Keratinocyte (primary cell): ENCODE data around the gene TECPR1. TPM values are rescaled to one million over a fixed set of nuclear protein-coding genes. Genes with fewer than 3 reads are reported as not detected.

Source experiments
- DNase-seq: peaks from one replicate; pipeline ENCODE4 v3.0.0-alpha.2; 2011; ENCODE audit warnings: low read depth, missing footprints, low spot score
- FAIRE-seq: peaks from 2 replicates; lab custom pipeline; 2011; peaks lifted over from hg19 to GRCh38; lab: Jason Lieb, UNC
- H2AFZ ChIP-seq: 2 replicates; pipeline ENCODE4 v1.6.0; 2012; ENCODE audit warnings: low read length, control low read depth, inconsistent platforms; ENCODE audit not compliant: control insufficient read depth
- H3K27ac ChIP-seq: 2 replicates; pipeline ENCODE4 v1.5.1; 2011; ENCODE audit warnings: low read length; ENCODE audit not compliant: control insufficient read depth, insufficient read depth
- H3K27me3 ChIP-seq: 3 replicates; pipeline ENCODE4 v1.6.0; 2011; ENCODE audit warnings: low read length; ENCODE audit not compliant: control insufficient read depth, insufficient read depth; ENCODE audit errors: extremely low read depth
- H3K36me3 ChIP-seq, 2 experiments: 2 replicates in 1 of 2; 3 replicates in 1 of 2; pipeline ENCODE4 v1.5.1; 2011; ENCODE audit warnings: low read length in 2 of 2, mild to moderate bottlenecking in 1 of 2; ENCODE audit not compliant: control insufficient read depth in 2 of 2, insufficient read depth in 2 of 2; ENCODE audit errors: extremely low read depth in 1 of 2
- H3K4me1 ChIP-seq: 3 replicates; pipeline ENCODE4 v1.5.1; 2011; ENCODE audit warnings: low read length; ENCODE audit not compliant: control insufficient read depth, insufficient read depth; ENCODE audit errors: extremely low read depth
- H3K4me2 ChIP-seq: 3 replicates; pipeline ENCODE4 v1.6.0; 2011; ENCODE audit warnings: low read depth, low read length; ENCODE audit not compliant: control insufficient read depth, insufficient read depth; ENCODE audit errors: extremely low read depth
- H3K4me3 ChIP-seq, 3 experiments: fragments of 200-600 bp in 1 of 3; sonication (generic) in 1 of 3; 2 replicates in 2 of 3; 3 replicates in 1 of 3; pipeline ENCODE4 v1.5.1; 2011 to 2016; ENCODE audit warnings: low read length in 3 of 3, mild to moderate bottlenecking in 3 of 3, control low read depth in 2 of 3, inconsistent platforms in 1 of 3, low read depth in 1 of 3, mixed read lengths in 1 of 3, mixed run types in 1 of 3, moderate library complexity in 1 of 3; ENCODE audit not compliant: control insufficient read depth in 2 of 3, insufficient read depth in 2 of 3; ENCODE audit errors: extremely low read depth in 1 of 3
- H3K79me2 ChIP-seq: 2 replicates; pipeline ENCODE4 v1.6.0; 2012; ENCODE audit warnings: low read length; ENCODE audit not compliant: control insufficient read depth, insufficient read depth
- H3K9ac ChIP-seq: 3 replicates; pipeline ENCODE4 v1.6.0; 2011; ENCODE audit warnings: low read length; ENCODE audit not compliant: control insufficient read depth, insufficient read depth; ENCODE audit errors: extremely low read depth
- H3K9me1 ChIP-seq: 3 replicates; pipeline ENCODE4 v1.6.0; 2011; ENCODE audit warnings: low read length; ENCODE audit not compliant: control insufficient read depth, insufficient read depth; ENCODE audit errors: extremely low read depth
- H3K9me3 ChIP-seq: 2 replicates; pipeline ENCODE4 v1.5.1; 2012; ENCODE audit warnings: low read depth, low read length; ENCODE audit not compliant: control insufficient read depth
- H4K20me1 ChIP-seq: 3 replicates; pipeline ENCODE4 v1.6.0; 2011; ENCODE audit warnings: low read length; ENCODE audit not compliant: control insufficient read depth, insufficient read depth; ENCODE audit errors: extremely low read depth
- EZH2 ChIP-seq: IDR thresholded peaks from one replicate; pipeline ENCODE4 v1.6.1; 2012; ENCODE audit warnings: inconsistent platforms, mild to moderate bottlenecking, low read length, moderate library complexity
- dilution Hi-C: fragments of 300-500 bp; cut with MboI; formaldehyde crosslinking; loops from one replicate; pipeline ENCODE4 v1.7.0; 2020; ENCODE audit warnings: low sequenced_read_pairs; ENCODE audit not compliant: extremely low pct_ligation_motif_present
- polyA plus RNA-seq, 5 experiments: library from polyadenylated mRNA; depleted of rRNA in 3 of 5; stranded (reverse) in 3 of 5; stranded (forward) in 1 of 5; unstranded in 1 of 5; fragments of >200 nt; gene quantifications; 1 replicate in 1 of 5; 2 replicates in 3 of 5; 3 replicates in 1 of 5; pipeline versions ENCODE4 v1.2.1 to v1.2.3, GENCODE V29; 2011 to 2012; ENCODE audit warnings: missing spikeins in 2 of 5, low read depth in 1 of 5, low replicate concordance in 1 of 5
- TF ChIP-seq, protein P1 (sequence below), 3 experiments: IDR thresholded peaks in 1 of 3; conservative IDR thresholded peaks in 1 of 3; optimal IDR thresholded peaks in 1 of 3; 2 replicates in 2 of 3; 3 replicates in 1 of 3; pipeline versions ENCODE3 to v1.5.1; 2011; ENCODE audit warnings: low read length in 3 of 3, mild to moderate bottlenecking in 3 of 3, moderate library complexity in 2 of 3, control low read depth in 1 of 3, inconsistent platforms in 1 of 3; ENCODE audit not compliant: insufficient read depth in 2 of 3; ENCODE audit errors: extremely low read depth in 1 of 3

Gene TECPR1
- polyA plus RNA-seq, 1 donor (not counting 4 experiments of a cell fraction or from before 2014, with no cell fraction given): 2.4 TPM

DNA sequence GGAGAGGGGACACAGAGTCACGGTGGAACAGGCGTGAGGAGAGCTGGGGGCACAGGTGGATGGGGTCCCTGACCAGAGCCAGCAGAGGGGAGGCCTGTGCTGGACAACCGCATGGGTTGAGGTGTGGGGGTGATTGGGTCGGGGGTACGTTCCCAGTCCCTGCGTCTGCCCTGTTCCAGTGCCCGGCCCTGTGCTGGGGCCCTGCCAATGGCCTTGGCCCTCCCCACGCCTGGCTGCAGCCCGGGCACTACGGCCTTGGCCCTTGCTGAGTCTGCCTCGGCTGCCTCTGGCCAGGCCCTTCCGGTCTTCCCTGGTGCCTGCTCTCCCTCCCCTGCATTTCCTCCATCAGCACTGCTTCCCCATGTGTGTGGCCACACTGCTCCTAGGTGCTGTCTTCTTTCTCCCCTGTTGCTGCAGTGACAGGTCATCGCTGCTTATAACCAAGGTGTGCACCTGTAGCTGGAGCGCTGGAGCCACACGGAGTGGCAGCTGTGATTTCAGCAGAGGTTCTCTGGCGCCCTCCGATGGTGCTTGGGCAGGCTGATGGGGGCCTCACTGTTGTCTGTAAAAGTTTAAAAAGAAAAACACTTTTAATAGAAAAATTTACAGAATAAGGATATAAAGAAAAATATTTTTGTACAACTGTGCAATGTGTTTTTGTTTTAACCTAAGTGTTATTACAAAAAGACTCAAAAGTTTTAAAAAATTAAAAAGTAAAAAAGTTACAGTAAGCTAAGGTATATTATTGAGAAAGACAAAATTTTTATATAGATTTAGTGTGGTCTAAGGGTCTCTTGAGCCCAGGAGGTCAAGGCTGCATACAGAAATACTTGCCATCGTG lies 86.0 kb downstream of the TECPR1 start:
- dilution Hi-C loops: no loop called here
- no peak for TF ChIP-seq EZH2
- TF ChIP-seq, protein P1, sequence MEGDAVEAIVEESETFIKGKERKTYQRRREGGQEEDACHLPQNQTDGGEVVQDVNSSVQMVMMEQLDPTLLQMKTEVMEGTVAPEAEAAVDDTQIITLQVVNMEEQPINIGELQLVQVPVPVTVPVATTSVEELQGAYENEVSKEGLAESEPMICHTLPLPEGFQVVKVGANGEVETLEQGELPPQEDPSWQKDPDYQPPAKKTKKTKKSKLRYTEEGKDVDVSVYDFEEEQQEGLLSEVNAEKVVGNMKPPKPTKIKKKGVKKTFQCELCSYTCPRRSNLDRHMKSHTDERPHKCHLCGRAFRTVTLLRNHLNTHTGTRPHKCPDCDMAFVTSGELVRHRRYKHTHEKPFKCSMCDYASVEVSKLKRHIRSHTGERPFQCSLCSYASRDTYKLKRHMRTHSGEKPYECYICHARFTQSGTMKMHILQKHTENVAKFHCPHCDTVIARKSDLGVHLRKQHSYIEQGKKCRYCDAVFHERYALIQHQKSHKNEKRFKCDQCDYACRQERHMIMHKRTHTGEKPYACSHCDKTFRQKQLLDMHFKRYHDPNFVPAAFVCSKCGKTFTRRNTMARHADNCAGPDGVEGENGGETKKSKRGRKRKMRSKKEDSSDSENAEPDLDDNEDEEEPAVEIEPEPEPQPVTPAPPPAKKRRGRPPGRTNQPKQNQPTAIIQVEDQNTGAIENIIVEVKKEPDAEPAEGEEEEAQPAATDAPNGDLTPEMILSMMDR (optimal IDR thresholded peaks at IDR 0.05 in 1 of 3, IDR thresholded peaks at IDR 0.05 in 1 of 3, conservative IDR thresholded peaks at IDR 0.05 in 1 of 3; ENCODE audit: extremely low read depth in 1 of 3, insufficient read depth in 2 of 3, low read length in 3 of 3): peak; percentile 56 to 73 (median 61)
- peaks cover 0 to 3% of the 10 kb centered on the region in 2 experiments for H3K36me3 ChIP-seq
- FAIRE-seq (no peak), DNase-seq (no peak)
- no peaks in the 10 kb centered on the region for H3K9me1 ChIP-seq
- H3K9me3 ChIP-seq: no peaks in the 10 kb centered on the region
- H3K4me3 ChIP-seq: no peak overlapping the region
- peaks cover 35% of the 10 kb centered on the region for H3K4me1 ChIP-seq
- H3K4me2 ChIP-seq: no peak overlapping the region
- H3K27me3 ChIP-seq: no peaks in the 10 kb centered on the region
- H4K20me1 ChIP-seq: no peaks in the 10 kb centered on the region
- H3K79me2 ChIP-seq: peaks cover 11% of the 10 kb centered on the region
- H3K27ac ChIP-seq: no peak overlapping the region
- H3K9ac ChIP-seq: no peak overlapping the region
- H2AFZ ChIP-seq: no peak overlapping the region

Other genes starting within 250 kb of the TECPR1 start
- 3.7 to 10.2 TPM (median 6.6 TPM) in 3 replicates for gene LMTK2, start 145.4 kb downstream of the TECPR1 start, polyA plus RNA-seq
- gene BHLHA15, start 40.8 kb downstream of the TECPR1 start, polyA plus RNA-seq: not detected in 3 replicates
- 95.6 to 133 TPM (median 121 TPM) in 3 replicates for gene BRI3, start 29.5 kb upstream of the TECPR1 start, polyA plus RNA-seq
- 38.7 to 49.0 TPM (median 41.7 TPM) in 3 replicates for gene BAIAP2L1, start 148.9 kb upstream of the TECPR1 start, polyA plus RNA-seq